NT2/D1 (cell line): ENCODE results near the gene FSD1.

Experiments used
- YY1 ChIP-seq: IDR thresholded peaks from 2 replicates; pipeline ENCODE4 v1.6.1; 2011; ENCODE audit not compliant: insufficient read length, insufficient read depth
- ZNF274 ChIP-seq: IDR thresholded peaks from 2 replicates; pipeline ENCODE4 v1.6.1; 2011; ENCODE audit warnings: mild to moderate bottlenecking, low read depth, low read length

- TF ChIP-seq YY1 (no peak), ZNF274 (no peak)
Measured at GRCh38 chr19:4301590-4302242, 2.7 kb upstream of the FSD1 start.
